Stimulated activated naive CD4-positive, alpha-beta T cell treated with Interleukin-2 at 50 U/mL for 16 hours (primary cell): ENCODE results near the gene EXPH5.
"Not testable (repeated sequence)": the region's sequence is repeated elsewhere in the genome, so short reads cannot be mapped to it uniquely, and the experiment has no call there.

Source experiments
- DNase-seq: peaks from one replicate; lab custom pipeline; 2025; lab: John Stamatoyannopoulos, UW

Gene EXPH5, protein sequence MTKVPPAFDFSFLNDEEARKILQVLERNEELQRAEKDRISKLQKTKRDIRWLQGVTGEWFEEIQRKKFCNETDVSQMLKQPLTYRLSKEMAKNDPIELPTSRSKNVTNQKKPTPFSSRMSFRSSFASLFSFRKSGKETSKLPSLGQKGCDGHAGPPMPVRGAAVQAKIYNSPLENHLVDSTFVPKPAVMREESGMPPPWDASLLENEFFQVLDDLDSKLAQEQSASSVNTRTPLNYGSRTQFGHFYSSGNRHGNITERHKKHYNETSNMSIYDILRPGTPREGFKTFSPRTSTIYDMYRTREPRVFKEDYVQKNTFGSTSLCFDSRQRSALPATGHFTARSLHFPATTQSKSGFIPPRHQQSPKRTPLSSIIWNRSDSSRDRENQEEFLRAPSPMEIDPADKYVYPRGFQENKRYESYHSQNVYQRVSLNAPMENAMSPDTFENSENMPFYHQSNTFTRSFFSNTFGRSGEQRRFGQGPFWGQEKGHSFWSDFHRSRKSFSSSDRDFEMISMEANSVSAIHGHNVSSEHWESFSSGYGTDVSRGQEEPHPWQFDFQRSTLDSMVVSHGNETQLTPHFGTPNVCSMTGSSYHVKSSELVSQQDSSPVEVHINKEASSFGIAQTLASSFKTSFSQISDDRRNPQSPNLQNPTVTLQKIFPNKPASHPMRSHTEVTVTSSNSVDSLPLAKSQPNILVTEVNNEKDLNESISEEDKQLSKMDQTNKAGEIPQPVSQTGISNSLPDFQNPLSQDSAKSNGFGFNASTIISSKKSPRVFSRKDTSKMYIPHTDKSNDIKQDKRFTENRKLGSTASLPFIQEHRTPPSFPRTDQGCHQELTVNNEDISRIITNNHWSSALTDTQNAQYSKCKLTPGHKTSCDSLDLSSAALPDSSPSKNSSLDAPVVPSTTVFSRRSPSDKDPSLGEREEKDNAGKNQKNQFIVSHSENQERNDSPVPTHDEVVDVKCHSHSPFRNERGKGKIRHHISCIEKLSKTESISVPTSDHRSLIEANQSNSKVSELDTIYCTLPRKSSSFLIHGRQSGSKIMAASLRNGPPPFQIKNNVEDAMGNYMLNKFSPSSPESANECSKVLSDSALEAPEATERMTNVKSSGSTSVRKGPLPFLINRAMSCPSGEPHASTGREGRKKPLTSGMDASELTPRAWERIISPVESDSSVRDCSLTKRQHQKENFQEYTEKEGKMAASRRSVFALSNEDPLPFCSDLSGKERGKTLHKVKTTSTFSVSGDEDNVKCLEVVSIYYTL (N-terminal part only)

GRCh38 chr11:108593214-108593922 is at the start of gene EXPH5:
Gene EXPH5 (minus strand): TSS chr11:108593768. CDS start chr11:108593536, 232 bp downstream.
- DNase-seq: peak; percentile 83

DNA sequence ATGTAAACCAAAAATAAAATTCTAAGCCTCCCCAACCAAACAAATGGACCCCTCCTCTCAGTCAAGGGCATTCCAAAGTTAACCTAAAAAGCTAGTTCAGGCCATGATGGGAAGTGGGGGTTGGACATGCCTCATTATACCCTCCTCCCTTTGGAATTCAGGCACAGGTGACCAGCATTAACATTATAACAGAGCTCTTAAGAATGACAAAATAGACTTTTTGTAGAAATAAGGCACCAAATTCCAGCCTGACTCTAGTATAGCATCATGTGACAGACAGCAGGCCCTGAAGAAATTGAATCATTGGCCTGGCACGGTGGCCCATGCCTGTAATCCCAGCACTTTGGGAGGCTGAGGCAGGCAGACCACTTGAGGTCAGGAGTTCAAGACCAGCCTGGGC is 48.2 kb upstream of the EXPH5 start:
- DNase-seq: not testable (repeated sequence)

GRCh38 chr11:108639146-108639545 is 45.6 kb upstream of the EXPH5 start:
- DNase-seq: no peak

DNA sequence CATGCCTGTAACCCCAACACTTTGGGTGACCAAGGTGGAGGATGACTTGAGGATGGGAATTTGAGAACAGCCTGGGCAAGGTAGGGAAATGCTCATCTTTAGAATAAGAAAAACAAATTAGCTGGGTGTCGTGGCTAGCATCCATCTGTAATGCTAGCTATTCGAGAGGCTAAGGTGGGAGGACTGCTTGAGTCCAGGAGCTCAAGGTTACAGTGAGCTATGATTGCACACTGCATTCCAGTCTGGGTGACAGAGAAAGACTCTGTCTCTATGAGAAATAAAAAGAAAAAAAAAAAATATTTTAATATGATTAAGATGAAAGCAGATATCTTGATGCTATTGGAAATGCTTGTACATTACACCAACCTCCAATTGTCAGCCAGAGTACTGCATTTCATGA is 42.7 kb upstream of the EXPH5 start:
- no peak for DNase-seq

DNA sequence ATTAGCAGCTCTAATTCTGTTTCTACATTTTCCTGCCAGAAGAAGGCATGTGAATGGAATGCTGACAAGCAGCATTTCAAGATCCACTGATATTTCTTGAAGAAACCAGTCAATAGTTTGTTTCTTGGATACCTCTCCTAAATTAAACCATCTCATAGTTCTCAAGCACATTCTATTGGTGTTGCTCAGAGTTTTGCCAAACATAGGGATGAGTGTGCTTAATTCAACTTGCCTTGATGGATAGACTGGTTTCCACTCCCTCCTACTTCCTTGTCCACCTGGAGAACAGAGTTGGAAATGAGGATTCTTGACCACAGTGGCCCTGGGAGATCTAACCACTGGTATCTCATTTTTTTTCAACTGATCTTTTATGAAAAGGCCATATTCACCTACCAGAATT is 41.5 kb upstream of the EXPH5 start:
- DNase-seq: no peak

- no peak for DNase-seq
Measured at GRCh38 chr11:108632041-108632704, 38.6 kb upstream of the EXPH5 start.

DNA sequence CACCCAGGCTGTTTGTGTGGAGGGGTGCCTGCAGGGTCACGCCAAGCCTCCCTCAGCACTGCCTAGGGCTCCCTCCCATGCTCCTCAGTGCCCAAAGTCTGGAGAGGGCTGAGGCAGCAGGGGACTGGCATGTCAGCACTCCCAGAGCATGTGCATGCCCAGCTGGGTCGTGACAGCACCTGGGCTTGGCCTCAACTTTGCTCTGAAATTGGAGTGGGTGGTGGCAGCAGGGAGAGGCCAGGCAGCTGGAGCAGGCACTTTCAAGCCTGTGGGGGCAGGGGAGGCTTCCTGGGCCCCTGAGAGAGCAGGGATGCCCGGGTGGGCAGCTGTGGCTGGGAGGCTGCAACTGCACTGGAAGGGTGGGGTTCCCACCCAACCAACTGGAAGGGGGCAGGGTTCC is 35.7 kb upstream of the EXPH5 start:
- no peak for DNase-seq

- no peak for DNase-seq
Measured at GRCh38 chr11:108628812-108629211, 35.2 kb upstream of the EXPH5 start.

GRCh38 chr11:108628326-108628725 is 34.8 kb upstream of the EXPH5 start:
- no peak for DNase-seq

- DNase-seq: no peak
Measured at GRCh38 chr11:108624196-108624925, 30.8 kb upstream of the EXPH5 start.

GRCh38 chr11:108622341-108622740 is 28.8 kb upstream of the EXPH5 start:
- no peak for DNase-seq

DNA sequence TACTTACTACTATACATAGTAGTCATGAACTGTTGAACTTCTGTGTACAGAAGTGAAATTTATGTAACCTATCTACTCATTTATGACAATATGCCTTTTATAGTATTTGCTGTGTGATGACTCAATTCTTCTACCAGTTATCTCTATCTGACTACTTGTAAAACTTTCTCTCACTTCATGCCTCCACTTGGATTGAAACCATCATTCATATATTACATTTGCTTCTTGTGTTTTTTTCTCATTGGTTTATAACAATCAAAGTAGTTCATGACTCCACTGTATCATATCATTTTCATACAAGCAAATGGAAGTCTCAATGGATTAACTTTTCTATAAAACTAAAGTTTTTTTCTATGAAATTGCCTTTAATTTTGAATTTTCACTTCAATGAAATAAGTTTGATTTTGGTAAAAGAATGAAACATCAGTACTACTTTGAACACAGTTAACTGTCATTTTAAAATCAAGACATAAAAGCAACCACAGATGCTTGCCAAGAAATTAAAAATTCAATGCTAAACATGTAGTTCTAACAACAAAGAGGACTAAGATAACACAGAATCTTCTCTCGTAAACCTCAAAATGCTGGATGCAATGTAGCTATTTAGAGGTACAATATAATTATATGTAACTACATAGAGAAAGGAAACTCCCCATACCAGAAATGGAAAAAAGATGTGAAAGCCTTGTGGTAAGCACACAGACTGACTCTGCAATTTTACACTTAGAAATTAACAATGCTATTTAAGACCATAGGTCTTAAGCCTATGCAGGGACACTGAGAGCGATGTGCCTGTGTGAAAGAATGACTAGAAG is 27.6 kb upstream of the EXPH5 start:
- no peak for DNase-seq

DNA sequence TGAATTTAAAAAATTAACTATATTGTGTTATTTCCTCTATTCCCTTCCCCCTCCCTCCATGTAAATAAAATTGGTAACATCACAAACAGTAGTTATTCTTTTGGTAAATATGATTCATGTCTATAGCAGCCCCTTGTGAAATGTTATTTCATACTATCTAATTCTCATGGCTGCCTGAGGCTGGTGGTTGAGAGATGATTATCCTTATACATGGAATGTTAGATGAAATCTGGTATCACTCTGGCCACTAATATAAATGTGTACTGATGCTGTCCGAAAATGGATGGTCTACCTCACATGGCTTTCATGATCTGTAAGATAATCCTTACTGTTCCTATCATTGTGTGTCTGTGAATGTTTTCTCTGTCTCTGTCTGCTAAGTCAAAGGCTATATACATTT is 25.0 kb upstream of the EXPH5 start:
- DNase-seq: no peak

- no peak for DNase-seq
Measured at GRCh38 chr11:108617055-108617454, 23.5 kb upstream of the EXPH5 start.

- DNase-seq: no peak
Measured at GRCh38 chr11:108616549-108616948, 23.0 kb upstream of the EXPH5 start.

- no peak for DNase-seq
Measured at GRCh38 chr11:108614086-108614485, 20.5 kb upstream of the EXPH5 start.

DNA sequence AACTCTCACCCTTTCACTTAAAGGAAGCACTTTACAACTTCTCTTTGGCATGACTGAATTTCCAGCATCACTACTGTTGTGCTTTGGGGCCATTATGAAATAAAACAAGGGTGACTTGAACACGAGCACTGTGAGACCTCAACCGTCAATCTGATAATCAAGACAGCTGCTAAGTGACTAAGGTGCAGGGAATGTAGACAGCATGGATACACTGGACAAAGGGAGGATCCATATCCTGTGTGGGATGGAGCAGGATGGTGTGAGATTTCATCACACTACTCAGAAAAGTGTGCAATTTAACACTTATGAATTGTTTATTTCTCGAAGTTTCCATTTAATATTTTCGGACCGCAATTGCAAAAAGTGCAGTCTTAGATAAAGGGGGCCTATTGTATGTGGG is 16.1 kb upstream of the EXPH5 start:
- no peak for DNase-seq

DNA sequence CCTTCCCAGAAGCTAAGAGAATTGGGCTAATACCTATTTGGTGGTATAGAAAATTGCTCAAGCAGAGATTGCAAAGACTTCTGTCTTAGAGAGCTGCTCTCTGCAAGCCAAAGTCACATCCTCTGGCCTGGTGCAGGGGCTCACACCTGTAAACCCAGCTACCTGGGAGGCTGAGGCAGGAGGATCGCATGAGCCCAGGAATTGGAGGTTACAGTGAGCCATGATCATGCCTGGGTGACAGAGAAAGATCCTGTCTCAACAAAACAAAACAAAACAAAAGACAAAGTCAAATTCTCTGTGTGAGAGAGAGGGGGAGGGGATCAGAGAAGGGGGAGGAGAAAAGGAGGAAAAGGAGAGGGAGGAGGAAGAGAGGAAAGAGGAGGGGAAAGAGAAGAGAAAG is 15.0 kb upstream of the EXPH5 start:
- DNase-seq: no peak

DNA sequence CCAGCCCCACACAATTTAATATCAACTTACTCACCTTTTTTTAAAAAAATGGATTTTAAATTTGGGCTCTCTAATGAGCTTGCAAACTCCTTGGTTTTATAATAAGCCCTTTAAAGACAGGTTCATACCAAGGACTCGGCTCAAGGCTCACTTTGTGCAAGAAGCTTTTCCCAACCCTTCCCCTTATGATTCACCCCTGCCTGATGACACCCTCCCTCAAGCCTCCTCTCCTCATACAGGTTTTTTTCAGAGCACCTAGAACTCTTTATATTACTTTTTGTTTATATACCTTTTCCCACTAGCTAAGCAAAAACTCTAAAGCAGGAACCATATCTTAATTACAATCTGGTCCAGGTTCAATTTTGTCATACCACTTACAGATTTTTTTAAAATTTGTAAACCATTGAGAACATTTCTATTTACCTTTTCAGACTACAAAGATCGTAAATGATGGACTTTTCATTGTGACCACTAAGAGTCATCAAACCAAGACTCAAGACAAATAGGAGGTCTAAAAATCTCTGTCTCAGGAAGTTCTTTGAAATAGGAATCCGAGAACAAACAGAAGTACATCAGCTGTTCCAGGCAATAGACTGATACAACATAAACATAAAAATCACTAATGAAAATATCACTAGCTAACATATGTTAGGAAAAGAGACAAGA is 13.1 kb upstream of the EXPH5 start:
- DNase-seq: no peak
